ENCODE results near the gene SCFD2. TPM values are rescaled to one million over a fixed set of nuclear protein-coding genes. Genes with fewer than 3 reads are reported as not detected.

Gene SCFD2
- total RNA-seq, 1 donor from 2014 or later, result 15.8 TPM

DNA sequence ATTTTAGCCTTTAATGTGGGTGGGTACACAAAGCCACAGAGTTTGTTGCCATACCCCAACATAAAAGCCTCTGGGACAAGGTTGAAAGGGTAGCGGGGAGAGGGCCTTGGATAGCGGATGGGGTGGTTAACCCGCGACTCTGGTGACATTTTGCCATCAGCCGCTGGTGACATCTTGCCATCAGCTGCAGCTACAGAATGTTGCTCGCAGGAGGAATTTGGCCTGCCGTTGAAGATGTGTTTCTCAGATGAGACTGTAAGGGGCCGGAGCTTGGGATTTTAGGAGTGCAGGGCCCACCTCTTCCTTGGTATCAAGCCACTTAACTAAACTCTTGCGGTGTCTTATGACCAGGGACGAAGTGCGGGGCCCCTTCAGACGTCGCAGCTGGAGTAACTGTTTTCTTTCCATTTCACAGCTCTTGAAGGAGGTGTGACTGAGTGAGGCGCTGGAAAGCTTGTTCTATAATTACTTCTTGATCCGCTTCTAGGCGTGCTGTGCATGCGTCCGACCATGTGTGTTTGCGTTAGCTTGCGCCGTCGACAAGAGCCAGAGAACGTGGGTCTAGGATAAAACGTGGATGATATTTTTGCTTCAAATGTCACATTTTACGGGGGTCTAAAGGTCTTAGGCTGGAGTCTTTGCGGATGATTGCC is 504.6 kb downstream of the SCFD2 start:
- no peak for DNase-seq (ENCODE audit: low spot score)

DNA sequence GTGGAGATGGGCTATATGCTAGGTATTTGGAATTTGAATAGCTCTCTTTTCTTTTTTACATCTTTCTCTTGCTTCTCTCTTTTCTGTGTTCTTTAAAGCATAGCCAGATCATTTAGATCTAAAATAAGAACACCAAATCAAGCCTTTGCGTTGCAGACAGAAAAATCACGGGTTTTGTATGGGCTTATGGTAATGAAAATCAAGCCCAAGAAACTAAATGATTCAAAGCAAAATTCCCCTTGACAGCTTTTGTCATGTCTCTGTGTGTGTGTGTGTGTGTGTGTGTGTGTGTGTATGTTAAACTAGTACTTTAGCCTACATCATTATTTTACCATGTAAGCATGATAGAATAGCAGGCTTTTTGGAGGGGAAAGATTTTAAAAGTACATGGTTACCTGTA is 505.5 kb downstream of the SCFD2 start:
- DNase-seq (ENCODE audit: low spot score), result no peak

- DNase-seq (ENCODE audit: low spot score), result no peak
These were observed 509.1 kb downstream of the SCFD2 start for GRCh38 chr4:52856801-52857200.

GRCh38 chr4:52853351-52853750 is 512.5 kb downstream of the SCFD2 start:
- no peak for DNase-seq (ENCODE audit: low spot score)

GRCh38 chr4:52852711-52853110 is 513.1 kb downstream of the SCFD2 start:
- no peak for DNase-seq (ENCODE audit: low spot score)

GRCh38 chr4:52852041-52852440 is 513.8 kb downstream of the SCFD2 start:
- DNase-seq (ENCODE audit: low spot score), result no peak

DNA sequence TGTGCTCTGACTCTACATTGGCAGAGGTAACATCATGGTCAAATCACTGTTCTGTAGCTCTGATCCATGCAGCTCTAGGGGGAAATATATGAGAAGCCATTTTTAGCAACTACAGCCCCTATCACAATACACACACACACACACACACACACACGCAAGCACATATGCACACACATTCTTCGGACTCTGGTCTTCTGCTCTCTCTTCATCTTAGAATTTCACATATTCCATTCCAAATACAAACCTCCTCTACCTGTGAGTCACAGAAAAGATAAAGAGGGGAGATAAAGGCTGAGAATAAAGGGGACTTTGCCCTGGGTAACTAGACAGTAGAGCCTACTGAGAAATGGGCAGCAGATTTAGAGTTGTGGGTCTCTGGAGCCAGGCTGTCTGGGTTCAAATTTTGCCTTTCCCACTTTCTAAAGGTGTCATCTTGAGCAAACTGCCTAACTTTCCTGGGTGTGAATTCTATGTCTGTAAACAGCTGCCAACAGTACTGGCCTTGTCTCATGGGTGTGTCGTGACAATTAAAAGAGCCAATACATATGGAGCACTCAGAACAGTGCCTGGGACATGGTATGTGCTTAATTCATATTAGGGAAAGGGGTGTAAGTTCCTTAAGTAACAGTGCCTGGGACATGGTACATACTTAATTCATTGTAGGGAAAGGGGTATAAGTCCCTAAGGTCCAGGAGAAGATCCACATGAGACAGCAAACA is 515.3 kb downstream of the SCFD2 start:
- DNase-seq (ENCODE audit: low spot score), result no peak

DNA sequence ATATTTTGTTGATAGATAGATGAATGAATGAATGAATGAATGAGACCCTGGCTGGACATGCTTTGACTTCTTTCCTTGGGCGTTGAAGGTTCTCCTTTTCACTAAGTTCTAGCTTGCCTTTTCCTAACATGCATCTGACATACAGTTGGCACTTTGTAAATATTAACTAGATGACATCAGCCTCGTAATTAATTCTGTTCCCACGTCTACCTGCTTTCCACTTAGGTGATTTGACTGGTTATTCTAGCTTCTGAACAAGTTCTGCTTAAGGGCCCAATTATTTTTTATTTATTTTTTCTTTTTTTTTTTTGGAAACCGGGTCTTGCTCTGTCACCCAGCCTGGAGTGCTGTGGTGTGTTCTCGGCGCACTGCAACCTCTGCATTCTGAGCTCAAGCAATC is 517.6 kb downstream of the SCFD2 start:
- DNase-seq (ENCODE audit: low spot score), result no peak

DNA sequence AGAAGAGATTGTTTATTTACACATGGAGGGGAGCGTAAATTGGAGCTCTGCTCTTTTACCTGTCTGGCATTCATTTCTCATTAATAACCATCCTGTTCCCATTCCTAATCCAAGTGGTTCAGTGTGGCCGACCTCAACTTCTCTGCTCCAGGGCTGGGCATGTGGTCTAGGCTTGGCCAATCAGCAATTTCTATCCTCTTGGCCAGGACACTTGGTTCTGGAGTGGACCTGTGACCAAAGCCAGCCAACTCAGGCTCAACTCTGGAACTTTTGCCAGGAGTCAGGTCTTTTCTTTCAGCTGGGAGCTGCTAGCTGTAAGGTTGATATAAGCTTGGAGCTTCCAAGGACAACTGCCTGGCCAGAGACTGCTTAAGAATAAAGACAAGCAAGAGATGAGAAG is 519.4 kb downstream of the SCFD2 start:
- no peak for DNase-seq (ENCODE audit: low spot score)

DNA sequence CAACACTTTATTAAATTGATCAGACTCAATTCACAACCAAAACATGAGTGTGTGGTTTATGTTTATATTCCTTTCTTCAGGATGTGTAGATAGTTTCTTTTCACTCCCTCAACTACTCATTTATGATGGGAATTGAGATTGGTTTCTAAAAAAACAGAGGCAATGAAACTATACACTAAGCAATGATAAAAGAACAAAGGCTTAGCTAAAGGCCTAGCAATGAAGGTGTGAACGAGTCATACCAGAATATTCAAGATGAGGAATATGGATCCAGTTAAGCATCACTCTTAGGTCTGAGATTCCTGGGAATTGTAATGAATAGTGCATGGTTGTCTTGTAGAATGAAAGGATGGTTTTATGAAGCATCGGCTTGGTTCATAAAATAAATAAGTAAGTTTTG is 521.3 kb downstream of the SCFD2 start:
- DNase-seq (ENCODE audit: low spot score), result no peak

DNA sequence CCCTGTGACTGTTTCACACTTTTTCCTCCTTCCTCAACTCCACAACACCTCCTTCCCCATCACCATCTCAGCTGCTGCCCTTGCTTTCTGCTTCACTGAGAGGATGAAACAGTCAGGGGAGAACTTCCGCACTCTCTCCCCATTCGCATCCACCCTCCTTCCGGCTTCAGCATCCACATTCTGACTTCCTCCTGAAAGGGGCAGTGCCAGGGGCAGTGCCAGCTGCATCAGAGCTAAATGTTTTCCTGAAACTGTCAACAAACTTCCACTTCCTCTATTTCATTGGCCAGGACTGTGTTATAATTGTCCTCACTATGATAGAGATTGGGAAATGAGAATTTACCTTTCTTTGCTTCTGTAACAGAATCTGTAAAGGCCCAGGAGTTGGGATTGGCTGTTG is 521.9 kb downstream of the SCFD2 start:
- no peak for DNase-seq (ENCODE audit: low spot score)

GRCh38 chr4:52843351-52843750 is 522.5 kb downstream of the SCFD2 start:
- DNase-seq (ENCODE audit: low spot score), result no peak

- no peak for DNase-seq (ENCODE audit: low spot score)
These were observed 523.1 kb downstream of the SCFD2 start for GRCh38 chr4:52842792-52843191.

DNA sequence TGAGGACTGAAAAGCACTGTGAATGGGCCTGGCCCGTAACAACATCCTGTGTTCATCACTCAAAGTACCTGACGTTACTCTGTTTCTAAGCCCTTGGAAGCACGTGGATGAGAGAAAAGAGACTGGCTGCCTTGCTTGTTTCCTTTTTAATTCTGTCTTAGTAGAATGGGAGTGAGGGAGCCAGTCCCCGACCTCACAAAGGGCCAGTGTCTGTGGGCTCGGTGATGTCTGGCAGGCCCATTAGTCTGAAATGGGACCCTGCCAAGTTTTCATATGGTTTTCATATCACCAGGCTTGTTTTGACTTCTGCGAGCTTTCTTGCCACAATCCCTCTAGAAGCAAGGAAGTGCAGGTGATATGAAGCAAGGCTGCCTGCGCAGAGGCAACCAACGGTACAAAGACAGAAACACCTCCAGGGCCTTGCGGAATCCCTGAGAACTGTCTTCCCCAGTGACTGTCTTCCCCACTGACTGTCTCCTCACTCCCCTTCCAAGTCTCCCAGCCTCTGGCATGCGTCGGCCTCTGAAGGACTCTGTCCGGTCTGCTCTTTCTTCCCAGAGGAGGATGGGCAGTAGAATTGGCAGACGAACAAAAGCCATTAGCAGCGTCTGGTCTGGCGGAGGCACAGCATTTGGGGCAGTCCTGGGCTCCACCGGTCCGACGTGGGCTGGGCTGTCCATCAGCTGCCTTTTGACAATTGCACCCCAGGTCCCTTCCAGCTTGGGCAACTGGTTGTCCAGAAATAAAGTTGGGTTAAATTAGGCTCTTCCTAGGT is 524.0 kb downstream of the SCFD2 start:
- DNase-seq (ENCODE audit: low spot score), result no peak

DNA sequence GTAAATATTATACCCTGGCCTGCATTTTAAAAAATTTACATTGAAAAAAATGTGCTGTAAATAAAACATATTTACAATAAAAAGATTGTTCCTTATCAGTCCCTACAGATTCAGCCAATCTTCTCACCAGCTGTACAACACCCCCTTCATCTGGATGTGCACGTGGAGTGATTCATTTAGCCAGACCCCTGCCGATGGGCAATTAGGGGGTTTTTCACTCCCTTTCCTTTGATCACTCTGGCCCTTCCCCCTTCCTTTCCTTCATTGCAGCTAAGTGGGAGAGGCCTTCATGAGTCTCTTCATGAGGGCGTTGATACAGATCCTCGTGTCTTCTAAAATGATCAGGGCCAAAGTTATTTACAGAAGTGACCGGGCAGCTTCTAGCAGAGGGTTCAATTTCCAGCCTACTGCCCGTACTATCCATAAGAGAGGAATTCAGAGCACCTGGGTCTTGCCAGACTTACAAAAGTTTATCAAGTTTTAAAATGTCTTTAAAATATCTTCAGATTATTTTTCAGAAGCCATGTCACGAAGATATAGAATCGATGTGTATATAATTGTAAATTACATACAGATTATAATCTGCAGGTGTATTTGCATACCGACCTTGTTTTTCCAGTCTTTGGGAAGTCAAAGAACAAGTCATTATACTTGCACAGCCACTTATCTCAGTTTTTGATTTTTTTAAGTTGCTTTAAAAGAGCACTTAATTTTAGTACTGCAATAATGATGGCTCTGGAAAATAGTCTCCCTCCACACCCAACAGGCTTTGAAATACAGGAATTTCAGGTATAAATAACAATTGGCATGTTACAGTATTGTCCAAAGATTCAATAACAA is 525.1 kb downstream of the SCFD2 start:
- DNase-seq (ENCODE audit: low spot score), result no peak

- DNase-seq (ENCODE audit: low spot score), result no peak
These were observed 526.9 kb downstream of the SCFD2 start for GRCh38 chr4:52838729-52839586.

- DNase-seq (ENCODE audit: low spot score), result no peak
These were observed 527.9 kb downstream of the SCFD2 start for GRCh38 chr4:52837716-52838558.

DNA sequence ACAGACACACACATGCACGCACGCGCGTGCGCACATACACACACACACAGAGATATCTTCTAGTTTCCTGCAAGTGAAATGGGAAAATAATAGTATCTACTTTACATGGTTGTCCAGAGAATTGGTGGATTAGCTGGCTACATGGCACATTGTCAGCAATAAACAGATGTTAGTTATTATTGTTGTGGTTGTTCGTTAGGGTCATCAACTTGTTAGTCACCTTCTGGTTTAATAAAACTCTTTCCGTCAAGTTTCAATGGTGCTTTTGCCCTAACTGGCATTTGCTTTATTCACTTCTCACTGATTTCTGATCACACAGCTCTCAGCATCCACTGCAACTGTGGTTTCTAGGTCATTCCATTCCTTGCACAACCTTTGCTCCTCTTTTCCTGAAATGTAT is 529.2 kb downstream of the SCFD2 start:
- no peak for DNase-seq (ENCODE audit: low spot score)

- no peak for DNase-seq (ENCODE audit: low spot score)
These were observed 529.7 kb downstream of the SCFD2 start for GRCh38 chr4:52836120-52836519.
